NAMALWA (cell line): ENCODE data around the gene DQX1.
"Not testable (repeated sequence)": the region's sequence is repeated elsewhere in the genome, so short reads cannot be mapped to it uniquely, and the experiment has no call there.

Source experiments
- DNase-seq: peaks from one replicate; pipeline ENCODE4 v3.0.0-alpha.2; 2015; ENCODE audit warnings: low spot score

Gene DQX1

GRCh38 chr2:74496997-74497776 is 28.8 kb downstream of the DQX1 start:
- DNase-seq: no peak

DNA sequence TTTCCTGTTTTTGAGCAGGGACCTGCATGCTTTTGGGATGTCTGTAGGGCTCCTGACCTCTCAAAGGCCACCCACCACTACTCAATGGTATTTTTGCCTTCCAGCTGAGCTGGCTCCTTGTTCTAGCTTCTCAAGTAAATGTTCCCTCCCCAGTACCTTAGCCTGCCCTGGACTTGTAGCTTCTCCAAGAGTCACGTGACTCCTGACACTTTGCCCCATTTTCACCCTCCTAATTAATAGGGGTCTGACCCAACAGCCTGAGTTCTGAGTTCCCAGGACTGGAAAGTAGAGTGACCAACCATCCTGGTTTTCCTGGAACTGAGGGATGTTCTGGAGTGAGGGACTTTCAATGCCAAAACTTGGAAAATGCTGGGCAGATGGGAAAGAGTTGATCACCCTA is 30.6 kb downstream of the DQX1 start:
- DNase-seq: no peak

DNA sequence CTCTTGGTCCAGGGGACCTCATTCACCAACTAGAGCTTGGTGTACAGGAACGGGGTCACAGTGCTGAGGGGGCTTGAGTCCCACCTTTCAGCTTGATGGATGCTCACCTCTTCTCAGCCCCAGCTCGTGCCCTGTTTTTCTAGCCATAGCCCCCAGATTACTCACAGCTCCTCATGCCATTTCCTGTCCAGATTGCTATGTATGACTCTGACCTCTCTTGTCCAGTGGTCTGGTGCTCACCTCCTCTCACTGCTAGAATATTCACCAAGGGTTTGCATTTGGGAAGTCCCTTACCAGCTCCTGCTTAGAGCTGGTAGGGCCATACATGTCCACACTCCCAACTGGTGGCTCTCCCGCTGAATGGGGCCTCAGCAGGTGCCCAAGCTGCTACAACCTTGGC is 32.5 kb downstream of the DQX1 start:
- DNase-seq: no peak

DNA sequence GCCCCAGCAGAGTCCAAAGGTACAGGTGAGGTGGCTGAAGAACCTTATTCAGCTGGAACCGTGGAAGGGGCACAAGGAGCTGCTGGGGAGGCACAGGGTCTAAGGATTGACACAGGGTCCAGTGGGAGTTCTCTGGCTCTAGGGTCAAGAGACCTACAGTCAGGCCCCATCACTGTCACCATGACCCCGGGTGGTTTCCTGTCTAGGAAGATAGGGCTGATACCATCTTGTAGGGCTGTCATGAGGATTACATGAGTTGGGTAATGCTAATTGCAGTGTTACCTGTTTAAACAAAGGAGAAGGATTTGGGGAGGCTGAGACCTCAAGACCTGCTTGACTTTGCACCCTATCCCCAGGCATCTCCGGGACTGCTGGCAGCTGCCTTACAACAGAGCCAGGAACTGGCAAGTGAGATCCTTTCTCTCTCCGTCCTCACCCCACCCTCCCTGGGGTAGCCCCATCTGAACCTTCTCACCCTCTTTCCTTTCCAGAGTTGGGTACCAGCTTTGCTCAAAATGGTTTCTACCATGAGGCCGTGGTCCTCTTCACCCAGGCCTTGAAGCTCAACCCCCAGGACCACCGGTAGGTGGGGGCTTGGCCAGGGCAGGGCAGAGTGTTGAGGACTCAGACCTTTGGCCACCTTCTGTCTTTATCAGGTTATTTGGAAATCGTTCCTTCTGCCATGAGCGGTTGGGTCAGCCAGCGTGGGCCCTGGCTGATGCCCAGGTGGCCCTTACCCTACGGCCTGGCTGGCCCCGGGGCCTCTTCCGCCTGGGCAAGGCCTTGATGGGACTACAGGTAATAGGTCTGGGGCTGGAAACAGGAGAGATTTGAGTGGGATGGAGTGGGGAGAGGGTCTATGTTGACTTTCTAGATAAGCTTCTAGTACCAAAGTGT is 34.1 kb downstream of the DQX1 start:
- no peak for DNase-seq

DNA sequence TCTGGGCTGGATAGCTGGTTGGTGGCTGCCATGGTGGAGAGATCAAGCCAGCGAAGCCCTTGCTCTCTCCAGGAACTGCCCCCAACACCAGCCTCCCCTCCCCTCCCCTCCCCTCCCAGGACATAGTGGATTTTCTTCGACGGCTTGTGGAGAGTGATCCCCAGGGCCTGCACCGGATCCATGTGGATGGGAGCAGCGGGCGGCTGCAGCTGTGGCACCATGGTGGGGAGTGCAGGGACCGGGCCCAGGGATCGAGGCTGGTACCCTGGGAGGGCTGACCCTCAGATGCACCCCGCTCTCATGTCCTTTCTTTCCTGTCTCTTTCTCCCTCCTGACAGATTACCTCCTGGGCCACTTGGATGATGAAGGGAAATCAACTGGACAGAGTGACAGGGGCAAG is 36.1 kb downstream of the DQX1 start:
- DNase-seq: no peak

- no peak for DNase-seq
Measured at GRCh38 chr2:74488643-74489481, 37.2 kb downstream of the DQX1 start.

GRCh38 chr2:74486141-74486540 is 39.9 kb downstream of the DQX1 start:
- DNase-seq: no peak

GRCh38 chr2:74483675-74484164 is 42.3 kb downstream of the DQX1 start:
- DNase-seq: not testable (repeated sequence)

GRCh38 chr2:74482801-74483674 is 43.0 kb downstream of the DQX1 start, which contains the start of the genes CCDC142 and TTC31:
Gene CCDC142 (minus strand): TSS chr2:74482998. CDS start chr2:74482837, 161 bp downstream.
Gene TTC31 (plus strand): TSS chr2:74483081. CDS start chr2:74483096, 15 bp downstream.
- peak; percentile 95 for DNase-seq

DNA sequence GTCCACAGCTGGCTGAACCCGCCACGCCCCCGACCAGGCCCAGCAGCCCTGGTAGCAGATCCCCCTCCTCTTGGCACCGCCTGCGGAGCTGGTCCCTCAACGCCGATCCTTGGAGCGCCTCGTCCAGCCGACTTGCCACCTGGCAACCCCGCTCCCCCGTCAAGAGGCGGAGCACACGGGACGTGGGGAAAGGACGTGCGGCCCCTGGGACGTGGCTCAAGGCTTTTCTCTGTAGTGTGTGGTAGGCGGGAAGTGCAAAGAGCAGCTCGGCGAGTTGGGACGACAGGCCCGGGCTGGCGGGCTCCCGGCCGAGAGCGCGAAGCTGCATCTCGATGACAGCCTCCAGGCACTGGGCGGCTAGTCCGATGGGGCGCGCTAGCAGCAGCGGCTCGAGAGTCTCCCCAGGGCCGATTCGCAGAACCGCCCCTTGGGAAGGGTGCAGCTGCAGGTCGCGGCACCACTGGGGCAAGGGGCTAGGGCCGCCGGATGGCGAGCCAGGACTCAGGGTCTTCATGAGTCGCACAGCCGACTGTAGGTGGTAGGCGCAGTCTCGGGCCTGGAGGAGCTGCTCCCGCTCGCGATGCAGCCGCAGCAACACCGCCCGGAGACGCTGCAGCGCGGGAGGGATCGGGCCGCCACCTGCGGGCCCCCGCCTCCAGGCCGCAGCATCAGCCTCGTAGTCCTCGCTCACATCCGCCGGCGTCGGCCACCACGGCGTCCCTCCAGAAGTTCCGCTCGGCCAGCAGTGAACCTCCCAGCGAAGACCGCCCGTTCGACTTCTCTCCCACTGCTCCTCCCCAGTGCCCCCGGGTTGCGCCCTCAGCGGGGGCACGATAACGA is 43.9 kb downstream of the DQX1 start:
- DNase-seq: peak; percentile 65

GRCh38 chr2:74481431-74481830 is 44.6 kb downstream of the DQX1 start:
- no peak for DNase-seq

DNA sequence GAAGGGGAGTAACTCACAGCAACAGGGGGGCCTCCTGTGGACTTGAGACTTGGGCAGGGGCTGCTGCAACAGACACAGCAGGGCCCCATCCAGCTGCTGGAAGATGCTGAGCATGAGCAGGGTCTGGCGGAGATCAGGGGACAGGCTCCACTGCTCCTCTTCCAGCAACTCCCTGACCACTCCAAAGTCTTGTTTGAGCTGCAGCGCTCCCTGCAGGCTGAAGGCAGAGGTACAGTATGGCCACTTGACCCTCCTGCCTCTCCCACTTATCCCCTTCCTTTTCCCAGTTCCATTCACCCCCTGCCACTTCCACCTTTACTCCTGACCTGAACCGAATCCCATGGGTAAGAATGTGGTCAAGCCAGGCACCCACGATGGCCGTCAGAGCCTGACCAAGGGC is 51.1 kb downstream of the DQX1 start:
- no peak for DNase-seq

- no peak for DNase-seq
Measured at GRCh38 chr2:74474481-74474880, 51.5 kb downstream of the DQX1 start.

GRCh38 chr2:74472945-74473258 is 53.1 kb downstream of the DQX1 start:
- DNase-seq: no peak

DNA sequence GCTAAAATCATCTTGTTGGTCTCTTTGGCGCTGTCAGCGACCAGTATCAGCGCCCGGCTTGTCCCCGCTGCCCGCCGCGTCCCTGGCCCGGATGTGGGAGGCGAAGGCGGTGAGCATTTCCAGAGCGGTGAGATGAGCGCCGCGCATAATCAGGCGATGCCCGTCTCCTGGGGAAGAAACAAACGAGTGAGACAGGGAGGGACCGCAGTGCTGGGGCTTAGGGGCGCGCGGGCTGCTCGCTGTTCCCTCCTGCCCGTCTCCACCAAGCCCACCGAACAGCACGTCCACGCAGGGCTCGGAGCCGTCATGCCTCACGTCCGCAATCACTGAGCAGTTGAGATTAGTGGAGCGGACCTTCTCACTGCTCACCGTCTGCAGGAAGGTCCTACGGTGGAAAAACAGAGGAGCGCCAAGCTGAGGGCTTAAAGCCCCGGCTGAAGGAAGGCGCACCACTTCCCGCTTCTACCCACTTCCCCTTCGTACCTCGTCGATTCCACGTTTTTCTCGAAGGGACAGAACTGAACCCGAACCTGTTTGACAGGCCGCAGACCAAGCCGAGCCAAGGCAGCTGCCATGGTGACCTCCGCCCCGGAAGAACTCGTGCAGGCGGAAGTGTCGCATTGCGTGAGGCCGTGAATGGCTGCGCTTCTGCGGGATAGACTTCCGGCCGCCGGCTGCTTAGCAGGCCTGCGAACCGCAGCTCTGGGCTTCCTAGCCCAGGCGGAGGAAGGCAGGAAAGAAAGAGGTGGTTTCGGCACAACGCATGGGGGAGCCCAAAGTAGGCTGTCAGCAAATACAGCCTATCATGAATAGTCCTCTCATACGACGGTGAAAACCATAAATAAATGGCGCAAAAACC is 53.7 kb downstream of the DQX1 start, which contains the start of gene MRPL53:
MRPL53 (minus strand) TSS at position 595 of the 859 bp plus-strand sequence; CDS start at position 575, 20 bp downstream.
- DNase-seq: peak; percentile 97

DNA sequence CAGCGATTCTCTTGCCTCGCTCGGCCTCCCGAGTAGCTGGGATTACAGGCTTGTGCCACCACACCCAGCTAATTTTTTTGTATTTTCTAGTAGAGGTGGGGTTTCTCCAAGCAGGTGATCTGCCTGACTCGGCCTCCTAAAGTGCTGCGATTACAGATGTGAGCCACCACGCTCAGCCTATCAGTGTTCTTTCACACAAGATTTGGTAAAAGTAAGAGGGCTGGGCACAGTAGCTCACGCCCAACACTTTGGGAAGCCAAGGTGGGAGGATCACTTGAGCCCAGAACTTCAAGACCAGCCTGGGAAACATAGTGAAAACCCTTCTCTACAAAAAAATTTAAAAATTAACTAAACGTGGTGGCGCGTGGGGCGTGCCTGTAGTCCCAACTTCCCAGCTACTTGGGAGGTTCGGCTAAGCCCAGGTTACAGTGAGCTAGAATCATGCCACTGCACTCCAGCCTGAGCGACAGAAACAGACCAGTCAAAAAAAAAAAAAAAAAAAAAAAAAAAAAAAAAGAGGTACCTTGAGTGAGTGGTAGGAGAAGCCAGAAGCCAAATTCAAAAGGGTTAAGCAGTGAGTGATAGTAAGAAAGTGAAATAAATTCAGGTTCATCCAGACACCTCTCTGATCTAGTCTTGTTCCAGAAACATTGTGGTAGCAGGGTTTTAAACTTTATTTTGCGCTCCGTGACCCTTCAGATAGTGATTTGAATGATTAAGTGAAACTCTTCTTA is 54.5 kb downstream of the DQX1 start:
- no peak for DNase-seq

GRCh38 chr2:74470742-74471141 is 55.3 kb downstream of the DQX1 start:
- DNase-seq: not testable (repeated sequence)
